DMS53 treated with DMSO at 0.1 percent for 48 hours (cell line): Measurements from ENCODE around the gene DDX10.
A peak's percentile ranks its signal among the peaks of the same experiment; 100 is the strongest.
"Not testable (repeated sequence)": the region's sequence is repeated elsewhere in the genome, so short reads cannot be mapped to it uniquely, and the experiment has no call there.

Experiments
- DNase-seq: peaks from one replicate; lab custom pipeline; 2025; ENCODE audit not compliant: unreplicated experiment; lab: John Stamatoyannopoulos, UW

Gene DDX10

GRCh38 chr11:108664730-108665525, at the start of gene DDX10:
DDX10 (plus strand) TSS chr11:108665069; CDS start chr11:108665154, 85 bp downstream.
- peak; percentile 95 for DNase-seq

GRCh38 chr11:108616549-108616948, 48.3 kb upstream of the DDX10 start:
- DNase-seq, result peak; percentile 72

DNA sequence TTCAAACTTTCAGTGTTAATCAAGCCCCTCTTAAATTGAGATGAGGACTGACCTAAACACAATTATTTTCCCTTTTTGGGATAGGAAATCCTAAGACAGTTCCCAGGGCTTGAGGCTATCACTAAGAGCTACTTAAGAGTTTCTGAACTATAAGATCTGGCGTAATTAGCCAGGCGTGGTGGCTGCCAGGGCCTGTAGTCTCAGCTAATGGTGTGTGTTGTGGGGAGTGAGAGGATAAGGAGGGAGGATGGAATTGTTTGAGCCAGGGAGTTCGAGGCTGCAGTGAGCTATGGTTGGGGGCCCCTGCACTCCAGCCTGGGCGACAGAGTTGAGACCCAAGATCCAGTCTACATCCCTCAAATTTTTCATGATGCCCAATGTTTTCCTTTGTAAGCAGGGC, 47.8 kb upstream of the DDX10 start:
- DNase-seq, result no peak

GRCh38 chr11:108618529-108618928, 46.3 kb upstream of the DDX10 start:
- DNase-seq, result no peak

DNA sequence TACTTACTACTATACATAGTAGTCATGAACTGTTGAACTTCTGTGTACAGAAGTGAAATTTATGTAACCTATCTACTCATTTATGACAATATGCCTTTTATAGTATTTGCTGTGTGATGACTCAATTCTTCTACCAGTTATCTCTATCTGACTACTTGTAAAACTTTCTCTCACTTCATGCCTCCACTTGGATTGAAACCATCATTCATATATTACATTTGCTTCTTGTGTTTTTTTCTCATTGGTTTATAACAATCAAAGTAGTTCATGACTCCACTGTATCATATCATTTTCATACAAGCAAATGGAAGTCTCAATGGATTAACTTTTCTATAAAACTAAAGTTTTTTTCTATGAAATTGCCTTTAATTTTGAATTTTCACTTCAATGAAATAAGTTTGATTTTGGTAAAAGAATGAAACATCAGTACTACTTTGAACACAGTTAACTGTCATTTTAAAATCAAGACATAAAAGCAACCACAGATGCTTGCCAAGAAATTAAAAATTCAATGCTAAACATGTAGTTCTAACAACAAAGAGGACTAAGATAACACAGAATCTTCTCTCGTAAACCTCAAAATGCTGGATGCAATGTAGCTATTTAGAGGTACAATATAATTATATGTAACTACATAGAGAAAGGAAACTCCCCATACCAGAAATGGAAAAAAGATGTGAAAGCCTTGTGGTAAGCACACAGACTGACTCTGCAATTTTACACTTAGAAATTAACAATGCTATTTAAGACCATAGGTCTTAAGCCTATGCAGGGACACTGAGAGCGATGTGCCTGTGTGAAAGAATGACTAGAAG, 43.7 kb upstream of the DDX10 start:
- DNase-seq, result peak; percentile 14

- no peak for DNase-seq
Observed at GRCh38 chr11:108622341-108622740, 42.5 kb upstream of the DDX10 start.

GRCh38 chr11:108624196-108624925, 40.5 kb upstream of the DDX10 start:
- no peak for DNase-seq

- DNase-seq, result no peak
Observed at GRCh38 chr11:108628326-108628725, 36.5 kb upstream of the DDX10 start.

- no peak for DNase-seq
Observed at GRCh38 chr11:108628812-108629211, 36.1 kb upstream of the DDX10 start.

- DNase-seq, result no peak
Observed at GRCh38 chr11:108629274-108629673, 35.6 kb upstream of the DDX10 start.

DNA sequence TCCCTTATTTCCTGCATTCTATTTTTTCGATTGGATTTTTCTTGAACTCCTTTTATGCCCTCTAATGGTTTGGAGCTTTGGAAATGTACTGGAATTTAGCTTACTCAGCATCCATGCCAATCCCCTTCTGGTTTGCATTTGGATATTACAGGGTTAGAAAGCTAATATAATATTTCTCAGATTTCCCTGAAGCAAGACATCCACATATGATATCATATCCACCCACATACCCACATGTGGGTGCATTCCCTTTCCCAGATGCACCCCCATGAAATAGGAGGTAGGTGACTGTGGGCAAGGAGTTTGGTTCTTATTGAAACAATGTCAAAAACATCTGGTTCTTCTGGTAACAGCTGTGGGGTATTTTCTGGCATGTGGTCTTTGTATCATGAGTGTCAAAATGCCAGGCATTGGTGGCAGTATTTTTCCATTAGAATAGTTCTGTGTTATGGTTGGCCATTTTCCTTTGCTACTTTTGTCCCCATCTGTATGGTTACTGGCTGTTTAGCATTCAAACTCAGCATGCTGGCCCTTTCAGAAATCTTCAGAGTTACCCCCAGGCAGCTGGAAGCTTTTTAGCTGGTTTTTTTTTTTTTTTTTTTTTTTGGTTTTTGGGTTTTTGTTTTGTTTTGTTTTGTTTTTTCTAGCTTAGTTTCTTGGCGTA, 32.7 kb upstream of the DDX10 start:
- DNase-seq, result no peak

- no peak for DNase-seq
Observed at GRCh38 chr11:108635106-108635505, 29.8 kb upstream of the DDX10 start.

DNA sequence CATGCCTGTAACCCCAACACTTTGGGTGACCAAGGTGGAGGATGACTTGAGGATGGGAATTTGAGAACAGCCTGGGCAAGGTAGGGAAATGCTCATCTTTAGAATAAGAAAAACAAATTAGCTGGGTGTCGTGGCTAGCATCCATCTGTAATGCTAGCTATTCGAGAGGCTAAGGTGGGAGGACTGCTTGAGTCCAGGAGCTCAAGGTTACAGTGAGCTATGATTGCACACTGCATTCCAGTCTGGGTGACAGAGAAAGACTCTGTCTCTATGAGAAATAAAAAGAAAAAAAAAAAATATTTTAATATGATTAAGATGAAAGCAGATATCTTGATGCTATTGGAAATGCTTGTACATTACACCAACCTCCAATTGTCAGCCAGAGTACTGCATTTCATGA, 28.6 kb upstream of the DDX10 start:
- DNase-seq, result no peak

GRCh38 chr11:108639146-108639545, 25.7 kb upstream of the DDX10 start:
- DNase-seq, result no peak

- not testable (repeated sequence) for DNase-seq
Observed at GRCh38 chr11:108641752-108642151, 23.1 kb upstream of the DDX10 start.

DNA sequence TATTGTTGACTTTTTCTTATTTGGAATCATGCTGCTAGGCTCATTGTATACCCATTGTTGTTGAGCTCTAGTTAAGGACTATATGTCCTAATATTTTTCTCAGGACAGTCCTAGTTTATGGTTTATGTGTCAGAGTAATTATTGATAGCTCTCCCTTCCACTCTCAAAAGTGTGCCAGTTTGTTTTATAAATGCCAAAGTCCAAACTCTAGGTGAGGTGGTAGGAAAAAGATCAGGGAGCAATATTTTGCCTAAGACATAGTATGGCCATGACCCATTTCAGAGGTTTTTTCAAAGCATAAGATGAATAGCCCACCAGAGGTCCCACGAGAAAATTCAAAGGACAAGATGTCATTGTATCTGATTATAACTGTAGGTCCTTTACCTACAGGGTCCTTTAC, 20.9 kb upstream of the DDX10 start:
- no peak for DNase-seq

- DNase-seq, result no peak
Observed at GRCh38 chr11:108645970-108646369, 18.9 kb upstream of the DDX10 start.

- DNase-seq, result no peak
Observed at GRCh38 chr11:108647387-108647700, 17.5 kb upstream of the DDX10 start.

- peak; percentile 76 for DNase-seq
Observed at GRCh38 chr11:108647701-108648527, 17.0 kb upstream of the DDX10 start.

- no peak for DNase-seq
Observed at GRCh38 chr11:108648528-108648885, 16.4 kb upstream of the DDX10 start.
